ENCODE measurements around the gene RAX. TPM values are rescaled to one million over a fixed set of nuclear protein-coding genes. Genes with fewer than 3 reads are reported as not detected.

RAX gene
- total and polyA plus RNA-seq, 10 of the 15 experiments (the other 5 are each of a cell fraction or from before 2014, with no cell fraction given): not detected

- no peak for TF ChIP-seq RELB (IDR thresholded peaks at IDR 0.05; ENCODE audit: low read depth)
- no peak for TF ChIP-seq EED (IDR thresholded peaks at IDR 0.05; ENCODE audit: low read depth)
- no peak for TF ChIP-seq SKIL (IDR thresholded peaks at IDR 0.05; ENCODE audit: low read depth, poor library complexity, severe bottlenecking)
- TF ChIP-seq ZBED1 (IDR thresholded peaks at IDR 0.05; ENCODE audit: borderline replicate concordance): no peak
- TF ChIP-seq SUPT20H (IDR thresholded peaks at IDR 0.05; ENCODE audit: borderline replicate concordance, control insufficient read depth, low read depth, low read length): no peak
- TF ChIP-seq, protein P1, sequence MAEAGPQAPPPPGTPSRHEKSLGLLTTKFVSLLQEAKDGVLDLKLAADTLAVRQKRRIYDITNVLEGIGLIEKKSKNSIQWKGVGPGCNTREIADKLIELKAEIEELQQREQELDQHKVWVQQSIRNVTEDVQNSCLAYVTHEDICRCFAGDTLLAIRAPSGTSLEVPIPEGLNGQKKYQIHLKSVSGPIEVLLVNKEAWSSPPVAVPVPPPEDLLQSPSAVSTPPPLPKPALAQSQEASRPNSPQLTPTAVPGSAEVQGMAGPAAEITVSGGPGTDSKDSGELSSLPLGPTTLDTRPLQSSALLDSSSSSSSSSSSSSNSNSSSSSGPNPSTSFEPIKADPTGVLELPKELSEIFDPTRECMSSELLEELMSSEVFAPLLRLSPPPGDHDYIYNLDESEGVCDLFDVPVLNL (IDR thresholded peaks at IDR 0.05; ENCODE audit: low read depth, low read length): no peak
- TF ChIP-seq GABPA (IDR thresholded peaks at IDR 0.05; ENCODE audit: low read depth): no peak
Measured at GRCh38 chr18:59298871-59299270, 25.6 kb upstream of the RAX start (continued).

DNA sequence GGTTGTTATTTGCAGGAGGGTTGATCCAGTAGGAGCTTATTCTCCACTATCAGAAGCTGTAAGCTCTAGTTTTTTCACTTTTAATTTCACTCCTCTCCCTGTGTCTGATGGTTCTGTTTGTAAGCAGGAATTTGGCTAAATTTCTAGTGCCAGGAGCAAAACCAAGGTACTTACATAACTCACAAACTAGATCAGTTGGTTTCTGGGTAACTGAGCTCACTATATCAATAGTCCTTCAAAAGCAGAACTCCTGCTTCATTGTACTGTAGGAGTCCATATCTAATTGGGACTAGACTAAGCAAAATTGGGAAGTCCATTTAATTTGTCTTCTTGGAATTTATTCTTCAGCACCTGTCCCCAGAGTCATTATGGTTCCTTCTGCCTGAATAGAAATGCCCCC is 20.1 kb upstream of the RAX start:
- ChIA-PET RAD21 (ENCODE audit: unreplicated experiment) (no interaction called here), CTCF (interaction anchor here (1.5 kb wide), 1 partner anchor 45 kb away, joined by 3 read pairs; no protein-coding TSS in a partner anchor), POLR2A (no interaction called here), SMC1A (ENCODE audit: uncharacterized antibody, unreplicated experiment) (no interaction called here)
- BruUV-seq (replicated peaks): no TSS peak
- Histone ChIP-seq H3K9ac (ENCODE audit: control insufficient read depth, insufficient read depth, low read length) (no peak overlapping the region), H4K20me1 (ENCODE audit: control insufficient read depth, insufficient read depth) (no peaks in the 10 kb centered on the region), H3K4me3 (no peak overlapping the region), H2AFZ (ENCODE audit: control insufficient read depth, low read depth, low read length) (no peak overlapping the region), H3K4me2 (ENCODE audit: control insufficient read depth, insufficient read depth) (no peak overlapping the region), H3K27ac (ENCODE audit: control insufficient read depth, insufficient read depth) (no peak overlapping the region), H3K9me3 (replicated peaks; ENCODE audit: control insufficient read depth, insufficient read depth, low read length) (no peaks in the 10 kb centered on the region), H3K4me1 (ENCODE audit: control insufficient read depth, insufficient read depth, low read length) (no peaks in the 10 kb centered on the region), H3K79me2 (ENCODE audit: control insufficient read depth, insufficient read depth, low read length) (no peaks in the 10 kb centered on the region), H3K27me3 (replicated peaks in 1 of 2; ENCODE audit: control insufficient read depth in 2 of 2, insufficient read depth in 2 of 2, low read length in 1 of 2) (peaks cover 0 to 3% of the 10 kb centered on the region in 2 experiments; a peak in 1 of 4 replicates), H3K36me3 (ENCODE audit: control insufficient read depth in 2 of 2, insufficient read depth in 2 of 2, low read length in 1 of 2) (no peaks in the 10 kb centered on the region)
- no peak for FAIRE-seq
- no peak for ATAC-seq
- intact Hi-C loops (cut with micrococcal nuclease; ENCODE audit: unreplicated experiment) (no loop called here), in situ Hi-C loops (cut with MboI) (no loop called here)
- DNase-seq (ENCODE audit: low read depth, low spot score): no peak
- TF ChIP-seq SMAD1 (IDR thresholded peaks at IDR 0.05; ENCODE audit: low read depth, partially characterized antibody) (no peak), RELA (IDR thresholded peaks at IDR 0.05; ENCODE audit: borderline replicate concordance, partially characterized antibody) (no peak), ZSCAN29 (IDR thresholded peaks at IDR 0.05) (no peak), SIX5 (IDR thresholded peaks at IDR 0.05; ENCODE audit: low read depth, low read length, severe bottlenecking) (no peak), RUNX3 (IDR thresholded peaks at IDR 0.05; ENCODE audit: low read length) (no peak), RBBP5 (conservative IDR thresholded peaks at IDR 0.05) (no peak), EP300 (IDR thresholded peaks at IDR 0.05; ENCODE audit: borderline replicate concordance in 1 of 2, control insufficient read depth in 1 of 2, low read depth in 2 of 2, low read length in 2 of 2) (no peak), POLR2AphosphoS5 (IDR thresholded peaks at IDR 0.05; ENCODE audit: low read length) (no peak), CEBPZ (IDR thresholded peaks at IDR 0.05; ENCODE audit: low read depth, low read length) (no peak)
